AG04450 (cell line): Measurements from ENCODE around the gene CWF19L2. TPM values are rescaled to one million over a fixed set of nuclear protein-coding genes. Genes with fewer than 3 reads are reported as not detected.
A peak's percentile ranks its signal among the peaks of the same experiment; 100 is the strongest.

Source experiments
- CTCF ChIA-PET: fragments of 300-600, 350-600 bp; formaldehyde crosslinking; extraction: SDS; loops from one replicate; lab custom pipeline; 2022; ENCODE audit warnings: antibody characterized with exemption, inconsistent platforms; lab: Charles Lee
- POLR2A ChIA-PET: fragments of 350-600 bp; formaldehyde crosslinking; extraction: SDS; loops from one replicate; lab custom pipeline; 2021; ENCODE audit warnings: antibody characterized with exemption, inconsistent platforms; lab: Yijun Ruan, JAX
- DNase-seq: peaks from one replicate; pipeline ENCODE4 v3.0.0-alpha.2; 2011; ENCODE audit warnings: low read depth, low spot score
- H3K27ac ChIP-seq: one replicate; pipeline ENCODE4 v1.5.1; 2012; ENCODE audit warnings: low read depth, low read length, control low read depth
- H3K27me3 ChIP-seq: one replicate; pipeline ENCODE4 v1.6.0; 2012; ENCODE audit warnings: low read length; ENCODE audit not compliant: control insufficient read depth, insufficient read depth
- H3K4me3 ChIP-seq: 2 replicates; pipeline ENCODE4 v1.5.1; 2011; ENCODE audit warnings: mild to moderate bottlenecking, low read depth, low read length, control low read depth
- H3K9me3 ChIP-seq: 2 replicates; pipeline ENCODE4 v1.5.1; 2012; ENCODE audit warnings: low read length; ENCODE audit not compliant: control insufficient read depth, insufficient read depth
- polyA plus RNA-seq: library from polyadenylated mRNA; depleted of rRNA; stranded (reverse); fragments of >200 nt; gene quantifications from 2 replicates; pipeline ENCODE4 v1.2.3, GENCODE V29; 2011
- TF ChIP-seq, protein P1 (sequence below): IDR thresholded peaks from 2 replicates; pipeline ENCODE4 v1.5.1; 2011; ENCODE audit warnings: low read depth, low read length, control low read depth, inconsistent platforms

Gene CWF19L2
- polyA plus RNA-seq, 1 experiment, result 4.7 TPM

DNA sequence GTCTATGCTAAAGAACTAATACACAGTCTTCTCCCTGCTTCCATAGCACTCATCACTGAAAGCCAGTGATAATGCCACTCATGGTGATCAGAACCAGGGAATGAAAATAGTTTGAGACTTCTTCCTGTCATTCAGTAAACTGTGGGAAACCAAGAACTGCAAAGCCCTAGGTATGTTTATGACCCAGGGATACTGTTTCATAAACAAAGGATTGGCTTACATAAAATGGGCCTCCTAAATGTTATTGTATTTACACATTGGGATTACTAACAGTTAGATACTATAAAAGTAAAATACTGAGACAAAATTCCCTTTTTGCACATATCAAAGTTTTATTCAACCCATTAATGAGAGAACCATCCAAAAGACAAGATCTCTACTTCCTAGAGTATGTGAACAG lies 21.3 kb upstream of the CWF19L2 start:
- ChIA-PET POLR2A (no interaction called here), CTCF (no interaction called here)
- H3K27me3 ChIP-seq, result peaks cover 2% of the 10 kb centered on the region
- H3K4me3 ChIP-seq, result no peak overlapping the region
- TF ChIP-seq, protein P1, sequence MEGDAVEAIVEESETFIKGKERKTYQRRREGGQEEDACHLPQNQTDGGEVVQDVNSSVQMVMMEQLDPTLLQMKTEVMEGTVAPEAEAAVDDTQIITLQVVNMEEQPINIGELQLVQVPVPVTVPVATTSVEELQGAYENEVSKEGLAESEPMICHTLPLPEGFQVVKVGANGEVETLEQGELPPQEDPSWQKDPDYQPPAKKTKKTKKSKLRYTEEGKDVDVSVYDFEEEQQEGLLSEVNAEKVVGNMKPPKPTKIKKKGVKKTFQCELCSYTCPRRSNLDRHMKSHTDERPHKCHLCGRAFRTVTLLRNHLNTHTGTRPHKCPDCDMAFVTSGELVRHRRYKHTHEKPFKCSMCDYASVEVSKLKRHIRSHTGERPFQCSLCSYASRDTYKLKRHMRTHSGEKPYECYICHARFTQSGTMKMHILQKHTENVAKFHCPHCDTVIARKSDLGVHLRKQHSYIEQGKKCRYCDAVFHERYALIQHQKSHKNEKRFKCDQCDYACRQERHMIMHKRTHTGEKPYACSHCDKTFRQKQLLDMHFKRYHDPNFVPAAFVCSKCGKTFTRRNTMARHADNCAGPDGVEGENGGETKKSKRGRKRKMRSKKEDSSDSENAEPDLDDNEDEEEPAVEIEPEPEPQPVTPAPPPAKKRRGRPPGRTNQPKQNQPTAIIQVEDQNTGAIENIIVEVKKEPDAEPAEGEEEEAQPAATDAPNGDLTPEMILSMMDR, result no peak
- H3K9me3 ChIP-seq, result no peaks in the 10 kb centered on the region
- DNase-seq, result peak; percentile 11
- no peak overlapping the region for H3K27ac ChIP-seq

DNA sequence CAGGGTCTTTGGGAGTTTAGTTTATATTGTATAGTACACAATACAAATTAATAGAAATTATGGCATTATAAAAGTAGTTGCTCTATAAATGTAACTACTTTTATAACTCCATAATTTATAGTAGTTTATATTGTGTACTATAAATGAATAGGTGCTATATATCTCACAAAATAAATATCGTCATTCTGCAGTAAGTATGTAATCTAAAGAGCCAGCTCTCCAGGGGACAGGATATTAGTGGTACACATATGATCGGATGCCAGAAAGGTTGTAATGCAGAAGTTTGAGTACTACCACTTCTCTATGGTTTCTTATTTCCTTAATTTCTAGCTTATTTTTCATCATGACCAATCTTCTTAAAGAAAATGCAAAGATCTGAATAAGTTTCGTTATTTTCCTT lies 20.2 kb upstream of the CWF19L2 start:
- Histone ChIP-seq H3K27me3 (peaks cover 3% of the 10 kb centered on the region), H3K4me3 (no peak overlapping the region), H3K27ac (no peak overlapping the region), H3K9me3 (no peaks in the 10 kb centered on the region)
- no peak for DNase-seq
- ChIA-PET CTCF (interaction anchor here (0.6 kb wide), 1 partner anchor 332 kb away, joined by 3 read pairs; no protein-coding TSS in a partner anchor), POLR2A (no interaction called here)
- TF ChIP-seq, protein P1, result no peak

DNA sequence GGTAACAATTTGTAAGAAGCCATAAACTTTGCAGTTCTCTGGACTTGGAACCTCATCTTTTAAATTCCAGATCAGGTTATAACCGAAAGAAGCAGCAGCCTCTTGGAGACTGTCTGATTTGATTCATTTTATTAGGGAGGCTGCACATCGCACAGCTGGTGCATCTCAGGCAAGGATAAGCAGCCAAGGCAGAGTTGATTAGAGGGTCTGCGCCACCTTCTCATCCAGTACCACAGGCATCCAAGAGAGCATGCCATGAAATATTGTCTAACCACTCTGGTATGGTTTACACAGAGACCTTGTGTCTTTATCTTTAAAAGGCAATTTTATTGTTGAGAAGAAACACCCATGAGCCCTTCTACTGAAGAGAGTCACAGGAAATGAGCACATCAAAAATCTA lies 16.2 kb upstream of the CWF19L2 start:
- Histone ChIP-seq H3K27me3 (peaks cover 4% of the 10 kb centered on the region), H3K4me3 (no peak overlapping the region), H3K27ac (no peak overlapping the region), H3K9me3 (no peaks in the 10 kb centered on the region)
- CTCF ChIA-PET, result no interaction called here
- TF ChIP-seq, protein P1, result no peak
- DNase-seq, result peak; percentile 11
- POLR2A ChIA-PET, result no interaction called here

DNA sequence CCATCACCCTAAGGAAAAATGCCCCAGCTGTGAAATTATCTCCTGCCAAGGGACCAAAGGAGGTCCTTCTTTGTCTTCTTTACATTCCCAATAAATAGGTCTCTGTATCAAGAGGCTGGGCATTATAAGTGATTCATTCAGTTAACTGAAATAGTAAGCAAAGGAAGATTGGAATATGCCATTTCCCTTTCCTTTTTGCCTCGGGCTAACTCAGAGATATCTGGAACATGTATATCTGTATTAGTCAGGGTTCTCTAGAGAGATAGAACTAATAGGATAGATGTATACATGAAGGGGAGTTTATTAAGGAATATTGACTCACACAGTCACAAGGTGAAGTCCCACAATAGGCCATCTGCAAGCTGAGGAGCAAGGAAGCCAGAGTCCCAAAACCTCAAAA lies 15.3 kb upstream of the CWF19L2 start:
- H3K27ac ChIP-seq, result no peak overlapping the region
- no peak overlapping the region for H3K4me3 ChIP-seq
- TF ChIP-seq, protein P1, result no peak
- H3K27me3 ChIP-seq, result peaks cover 4% of the 10 kb centered on the region
- no peak for DNase-seq
- POLR2A ChIA-PET, result no interaction called here
- H3K9me3 ChIP-seq, result no peaks in the 10 kb centered on the region
- CTCF ChIA-PET, result no interaction called here

DNA sequence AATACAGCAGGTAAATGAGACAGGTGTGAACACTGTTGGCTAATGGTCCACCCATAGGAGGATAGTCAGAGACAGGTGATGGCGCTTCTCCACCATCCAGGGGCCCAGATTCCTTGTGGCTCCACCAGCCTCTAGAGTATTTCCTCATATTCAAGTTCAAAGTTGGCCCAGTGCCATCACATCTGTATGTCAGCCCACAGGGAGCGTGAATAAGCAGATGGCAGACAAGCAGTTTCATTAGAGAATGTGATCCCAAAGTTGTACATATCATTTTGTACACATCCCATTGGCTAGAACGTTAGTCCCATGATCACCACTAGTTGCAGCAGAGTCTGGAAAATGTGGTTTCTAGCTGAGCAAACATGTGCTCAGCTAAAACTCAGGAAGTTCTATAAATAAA lies 11.0 kb upstream of the CWF19L2 start:
- Histone ChIP-seq H3K4me3 (no peak overlapping the region), H3K9me3 (no peaks in the 10 kb centered on the region), H3K27me3 (peaks cover 2% of the 10 kb centered on the region), H3K27ac (no peak overlapping the region)
- DNase-seq, result peak; percentile 7
- CTCF ChIA-PET, result no interaction called here
- POLR2A ChIA-PET, result no interaction called here
- TF ChIP-seq, protein P1, result no peak
